T follicular helper cell (primary cell): ENCODE data around the gene DAZAP2.
"Not testable (repeated sequence)": the region's sequence is repeated elsewhere in the genome, so short reads cannot be mapped to it uniquely, and the experiment has no call there.

Experiments
- DNase-seq: peaks from one replicate; pipeline ENCODE4 v3.0.0-alpha.2; 2020; ENCODE audit warnings: low read depth

Gene DAZAP2

GRCh38 chr12:51217133-51217967 is 21.3 kb upstream of the DAZAP2 start:
- peak; percentile 36 for DNase-seq

GRCh38 chr12:51217968-51218606 is 20.5 kb upstream of the DAZAP2 start, which contains the start of gene POU6F1:
Gene POU6F1 (minus strand): TSS chr12:51218062. CDS start chr12:51206836, 11,226 bp downstream.
- DNase-seq = peak; percentile 58

GRCh38 chr12:51218607-51219161 is 19.9 kb upstream of the DAZAP2 start:
- no peak for DNase-seq

- no peak for DNase-seq
These were observed 19.3 kb upstream of the DAZAP2 start for GRCh38 chr12:51219322-51219721.

GRCh38 chr12:51219857-51220256 is 18.8 kb upstream of the DAZAP2 start:
- not testable (repeated sequence) for DNase-seq

DNA sequence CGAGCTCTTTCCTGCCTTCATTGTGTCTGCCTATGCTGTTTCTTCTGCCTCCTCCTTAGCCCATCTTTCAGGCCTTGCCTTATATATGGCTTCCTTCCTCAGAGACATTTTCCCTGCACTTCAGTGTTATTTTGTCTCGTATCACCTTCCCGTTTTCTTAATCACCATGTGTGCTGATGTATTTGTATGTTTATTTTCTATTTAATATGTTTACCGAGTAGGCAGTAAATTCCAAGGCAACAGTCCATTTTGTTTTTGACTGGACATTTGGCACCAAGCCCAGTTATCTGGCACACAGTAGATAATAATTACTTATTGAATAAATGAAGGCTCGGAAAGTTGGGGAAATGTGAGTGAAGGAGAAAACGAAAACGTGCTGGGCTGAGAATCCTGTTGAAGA is 16.2 kb upstream of the DAZAP2 start:
- no peak for DNase-seq

GRCh38 chr12:51224625-51225024 is 14.0 kb upstream of the DAZAP2 start:
- DNase-seq = no peak

- DNase-seq = no peak
These were observed 13.4 kb upstream of the DAZAP2 start for GRCh38 chr12:51225234-51225633.

- no peak for DNase-seq
These were observed 12.9 kb upstream of the DAZAP2 start for GRCh38 chr12:51225771-51226170.

- DNase-seq = not testable (repeated sequence)
These were observed 11.5 kb upstream of the DAZAP2 start for GRCh38 chr12:51227112-51227511.

GRCh38 chr12:51227962-51228361 is 10.7 kb upstream of the DAZAP2 start:
- no peak for DNase-seq

DNA sequence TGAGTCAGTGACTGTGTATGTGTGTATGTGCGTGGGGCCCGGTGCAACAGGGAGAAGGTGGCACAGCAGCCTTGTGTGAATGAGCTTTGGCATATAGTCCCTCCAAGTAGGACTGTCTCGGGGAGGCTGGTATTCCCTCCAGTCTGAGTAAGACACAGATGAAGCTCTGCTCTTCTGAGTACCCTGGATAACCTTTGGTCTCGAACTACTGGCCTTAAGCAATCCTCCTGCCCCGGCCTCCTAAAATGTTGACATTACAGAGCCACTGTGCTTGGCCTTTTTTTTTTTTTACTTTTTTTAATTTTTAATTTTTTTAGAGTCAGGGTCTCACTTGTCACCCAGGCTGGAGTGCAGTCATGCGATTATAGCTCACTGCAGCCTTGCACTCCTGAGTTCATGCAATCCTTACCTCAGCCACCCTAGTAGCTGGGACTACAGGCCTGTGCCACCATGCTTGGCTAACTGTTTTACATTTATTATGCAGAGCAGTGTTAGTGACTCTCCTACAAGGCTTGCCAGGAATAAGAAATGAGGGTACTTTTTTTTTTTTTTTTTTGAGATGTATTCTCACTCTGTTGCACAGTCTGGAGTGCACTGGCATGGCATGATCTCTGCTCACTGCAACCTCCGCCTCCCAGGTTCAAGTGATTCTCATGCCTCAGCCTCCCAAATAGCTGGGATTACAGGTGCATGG is 9.4 kb upstream of the DAZAP2 start:
- no peak for DNase-seq

DNA sequence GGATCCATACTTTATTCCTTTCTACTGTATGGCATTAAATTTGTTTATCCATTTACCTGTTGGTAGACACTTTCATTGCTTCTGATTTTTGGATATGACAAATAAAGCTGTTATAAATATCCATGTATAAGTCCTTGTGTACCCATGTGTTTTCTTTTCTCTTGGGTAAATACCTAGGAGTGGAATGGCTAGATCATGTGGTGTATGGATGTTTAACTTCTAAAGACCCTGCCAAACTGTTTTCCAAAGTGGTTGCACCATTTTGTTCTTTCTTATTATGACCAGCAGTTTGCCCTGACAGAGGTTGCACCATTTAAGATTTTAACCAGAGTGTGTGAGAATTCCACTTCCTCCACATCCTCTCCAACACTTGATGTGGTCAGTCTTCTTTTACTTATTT is 6.0 kb upstream of the DAZAP2 start:
- DNase-seq = no peak

GRCh38 chr12:51234530-51234929 is 4.1 kb upstream of the DAZAP2 start:
- DNase-seq = no peak

DNA sequence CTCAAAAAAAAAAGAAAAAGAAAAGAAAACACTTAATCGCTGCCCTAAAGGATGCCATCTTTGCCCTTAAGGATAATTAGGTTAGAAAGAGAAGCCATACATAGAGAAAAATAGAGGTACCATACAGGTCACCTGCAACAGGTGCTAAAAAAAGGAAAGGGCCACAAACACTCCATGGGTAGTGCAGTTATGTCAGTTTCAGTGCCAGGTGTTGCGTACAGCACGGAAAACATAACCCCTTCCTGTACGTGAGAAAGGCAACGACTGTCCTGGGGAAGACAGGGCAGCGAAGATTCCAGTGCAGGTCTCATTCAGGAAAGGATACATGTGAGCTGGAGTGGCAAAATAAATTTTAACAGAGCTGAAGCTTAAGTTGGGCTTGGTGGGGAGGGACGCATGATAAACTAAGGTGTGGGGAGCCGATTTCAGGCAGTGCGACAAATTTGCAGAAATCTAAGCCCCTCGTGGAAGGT is 553 bp upstream of the DAZAP2 start:
- no peak for DNase-seq

GRCh38 chr12:51240971-51241370 is 2.3 kb downstream of the DAZAP2 start:
- no peak for DNase-seq

DNA sequence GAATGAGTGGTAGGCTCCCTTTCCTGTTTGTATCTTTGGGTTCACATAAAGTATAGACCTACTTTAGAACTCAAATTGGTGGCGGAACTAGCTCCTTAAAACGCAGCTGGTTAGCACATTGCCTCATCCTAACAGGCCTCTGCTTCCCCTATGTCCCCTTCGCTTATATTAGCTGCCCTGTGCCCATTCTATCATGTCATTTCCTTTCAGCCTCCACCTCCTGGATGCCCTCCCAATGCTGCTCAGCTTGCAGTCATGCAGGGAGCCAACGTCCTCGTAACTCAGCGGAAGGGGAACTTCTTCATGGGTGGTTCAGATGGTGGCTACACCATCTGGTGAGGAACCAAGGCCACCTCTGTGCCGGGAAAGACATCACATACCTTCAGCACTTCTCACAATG is 3.5 kb downstream of the DAZAP2 start:
- DNase-seq = no peak

- DNase-seq = no peak
These were observed 4.2 kb downstream of the DAZAP2 start for GRCh38 chr12:51242876-51243275.

- DNase-seq = no peak
These were observed 5.6 kb downstream of the DAZAP2 start for GRCh38 chr12:51244269-51244668.

GRCh38 chr12:51245476-51246253 is 7.0 kb downstream of the DAZAP2 start:
- DNase-seq = no peak

- no peak for DNase-seq
These were observed 7.7 kb downstream of the DAZAP2 start for GRCh38 chr12:51246254-51246853.
